GM12801 (cell line): Measurements from ENCODE around the gene MKKS.

Source experiments
- TF ChIP-seq, protein P1 (sequence below): IDR thresholded peaks from one replicate; pipeline ENCODE4 v1.5.1; 2011; ENCODE audit warnings: control low read depth; ENCODE audit not compliant: insufficient read length; ENCODE audit errors: extremely low read depth

The MKKS gene

DNA sequence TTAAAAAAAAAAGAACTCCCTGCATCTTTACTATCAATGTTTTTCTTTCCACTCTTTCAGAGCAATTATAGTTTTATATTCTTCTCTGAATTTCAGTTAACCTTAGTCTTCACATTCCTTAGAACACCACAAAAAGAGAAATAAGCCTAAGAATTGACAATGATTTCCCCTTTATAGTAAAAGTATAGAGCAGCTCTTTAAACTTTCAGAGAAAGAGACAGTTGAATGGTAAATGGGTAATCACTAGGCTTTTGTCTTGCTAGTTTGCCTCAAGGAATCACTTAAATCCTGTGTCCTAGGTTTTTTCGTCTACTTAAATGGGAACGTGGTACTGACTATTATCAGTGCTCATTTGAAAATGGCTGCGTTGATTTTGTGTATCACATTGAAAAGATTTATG lies 32.8 kb upstream of the MKKS start:
- TF ChIP-seq, protein P1, sequence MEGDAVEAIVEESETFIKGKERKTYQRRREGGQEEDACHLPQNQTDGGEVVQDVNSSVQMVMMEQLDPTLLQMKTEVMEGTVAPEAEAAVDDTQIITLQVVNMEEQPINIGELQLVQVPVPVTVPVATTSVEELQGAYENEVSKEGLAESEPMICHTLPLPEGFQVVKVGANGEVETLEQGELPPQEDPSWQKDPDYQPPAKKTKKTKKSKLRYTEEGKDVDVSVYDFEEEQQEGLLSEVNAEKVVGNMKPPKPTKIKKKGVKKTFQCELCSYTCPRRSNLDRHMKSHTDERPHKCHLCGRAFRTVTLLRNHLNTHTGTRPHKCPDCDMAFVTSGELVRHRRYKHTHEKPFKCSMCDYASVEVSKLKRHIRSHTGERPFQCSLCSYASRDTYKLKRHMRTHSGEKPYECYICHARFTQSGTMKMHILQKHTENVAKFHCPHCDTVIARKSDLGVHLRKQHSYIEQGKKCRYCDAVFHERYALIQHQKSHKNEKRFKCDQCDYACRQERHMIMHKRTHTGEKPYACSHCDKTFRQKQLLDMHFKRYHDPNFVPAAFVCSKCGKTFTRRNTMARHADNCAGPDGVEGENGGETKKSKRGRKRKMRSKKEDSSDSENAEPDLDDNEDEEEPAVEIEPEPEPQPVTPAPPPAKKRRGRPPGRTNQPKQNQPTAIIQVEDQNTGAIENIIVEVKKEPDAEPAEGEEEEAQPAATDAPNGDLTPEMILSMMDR, result no peak

DNA sequence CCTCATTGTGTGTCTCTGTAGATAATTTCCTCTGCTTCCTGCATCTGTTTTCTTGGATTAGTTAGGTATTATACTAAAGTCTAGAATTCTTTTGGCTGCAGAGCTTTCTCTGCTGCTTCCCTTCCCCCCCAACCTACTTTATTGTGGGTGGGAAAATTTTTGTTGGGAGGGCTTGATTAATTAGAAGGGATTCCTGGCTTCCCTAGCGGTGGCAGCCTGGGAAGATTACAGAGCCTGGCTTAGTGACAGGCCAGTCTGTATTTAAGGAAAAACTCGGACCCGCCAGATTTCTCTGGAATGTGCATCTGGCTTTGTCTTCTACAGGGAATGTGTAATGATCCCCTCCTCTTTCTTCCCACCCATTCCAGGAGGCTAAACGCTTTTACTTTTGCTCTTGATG lies 32.3 kb upstream of the MKKS start:
- TF ChIP-seq, protein P1, result no peak

DNA sequence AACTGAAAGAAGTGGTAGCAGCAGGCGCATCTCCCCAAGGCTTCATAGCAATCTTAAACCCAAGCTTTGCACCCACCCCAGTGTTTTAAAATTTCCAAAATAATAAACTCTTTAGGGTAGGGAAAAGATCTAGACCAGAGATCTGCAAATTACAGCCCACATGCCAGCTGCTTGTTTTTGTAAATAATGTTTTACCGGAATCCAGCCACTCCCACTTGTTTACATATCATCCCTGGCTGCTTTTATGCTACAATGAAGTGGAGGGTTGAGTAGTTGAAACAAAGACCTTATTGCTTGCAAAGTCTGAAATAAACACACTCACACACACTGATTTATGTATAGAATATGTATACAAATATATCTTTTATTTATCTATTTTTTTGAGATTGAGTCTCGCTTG lies 31.1 kb upstream of the MKKS start:
- TF ChIP-seq, protein P1, result no peak

DNA sequence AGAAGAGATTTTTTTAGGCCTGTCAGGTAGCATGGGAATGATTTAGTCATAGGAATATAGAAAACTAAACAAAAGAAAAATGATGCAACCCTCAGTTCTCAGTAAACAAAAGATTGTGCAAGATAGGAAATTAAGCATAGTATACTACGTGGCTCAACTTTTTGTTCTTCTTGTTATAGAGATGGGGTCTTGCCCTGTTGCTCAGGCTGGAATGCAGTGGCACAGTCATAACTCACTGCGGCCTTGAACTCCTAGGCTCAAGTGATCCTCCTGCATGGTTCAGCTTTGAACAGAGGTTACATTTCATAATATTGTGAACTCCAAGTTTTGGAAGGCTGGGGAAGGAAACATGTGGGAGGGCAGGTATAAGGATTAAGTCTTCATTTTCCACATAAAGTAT lies 29.6 kb upstream of the MKKS start:
- TF ChIP-seq, protein P1, result no peak

DNA sequence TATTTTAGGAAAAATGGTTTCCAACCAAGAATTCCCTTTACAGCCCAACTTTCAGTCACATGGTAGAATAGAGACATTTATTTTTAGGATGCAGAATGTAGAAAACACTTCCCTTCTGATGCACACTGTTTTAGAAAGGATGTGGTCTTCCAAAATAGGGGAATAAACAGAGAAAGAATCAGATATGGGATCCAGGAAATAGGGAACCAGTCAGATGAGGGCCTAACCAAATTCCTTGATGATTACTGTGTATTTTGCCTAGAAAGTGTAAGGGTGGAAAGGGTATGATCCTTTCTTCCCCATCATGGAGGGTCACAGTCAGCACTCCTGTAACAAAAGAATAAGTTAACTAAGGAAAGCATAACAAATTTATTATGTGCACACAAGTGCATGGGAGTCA lies 28.5 kb upstream of the MKKS start:
- TF ChIP-seq, protein P1, result no peak

DNA sequence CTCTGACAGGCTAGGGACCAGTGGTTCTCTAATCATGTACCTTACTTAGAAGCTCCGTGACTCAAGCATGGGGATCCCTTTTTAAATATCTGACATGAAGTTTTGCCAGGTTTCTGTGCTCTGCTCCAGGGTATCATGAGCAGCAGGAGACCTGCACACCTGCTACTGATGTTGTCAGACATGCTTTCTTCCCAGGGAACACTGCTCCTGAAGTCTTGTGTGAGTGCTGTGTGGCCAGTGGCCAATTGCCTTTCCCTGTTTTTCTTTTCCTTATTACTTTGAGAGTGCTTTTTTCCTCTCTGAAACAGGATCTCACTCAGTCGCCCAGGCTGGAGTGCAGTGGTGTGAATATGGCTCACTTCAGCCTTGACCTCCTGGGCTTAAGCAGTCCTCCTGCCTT lies 27.5 kb upstream of the MKKS start:
- TF ChIP-seq, protein P1, result no peak

DNA sequence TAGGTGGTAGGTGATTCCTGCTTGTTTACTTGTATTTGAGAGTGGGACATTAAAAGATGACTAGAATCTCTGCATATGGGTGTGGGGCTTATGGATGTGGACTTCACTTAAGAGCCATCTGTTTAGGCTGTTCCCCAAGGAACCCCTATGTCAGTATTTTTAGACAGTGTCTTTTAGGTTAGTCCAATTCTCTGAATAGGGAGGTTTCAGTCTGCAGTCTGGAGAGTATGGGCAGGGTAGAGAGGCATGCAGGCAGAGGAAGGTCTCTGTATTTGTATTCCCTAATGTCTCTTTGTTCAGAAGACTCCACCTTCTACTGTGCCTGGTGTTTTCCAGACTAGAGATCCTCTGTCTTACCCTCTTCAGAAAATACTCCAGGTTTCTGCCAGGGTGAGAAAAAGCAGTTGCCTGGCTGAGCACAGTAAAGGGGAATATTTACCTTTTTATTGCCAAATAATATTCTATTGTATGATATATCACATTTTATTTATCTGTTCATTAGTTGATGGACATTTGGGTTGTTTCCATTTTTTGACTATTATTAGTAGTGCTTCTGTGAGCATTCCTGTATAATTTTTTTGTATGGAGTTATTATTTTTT lies 20.2 kb upstream of the MKKS start:
- TF ChIP-seq, protein P1, result no peak
